ENCODE results near the gene MYCBPAP.

Gene MYCBPAP

DNA sequence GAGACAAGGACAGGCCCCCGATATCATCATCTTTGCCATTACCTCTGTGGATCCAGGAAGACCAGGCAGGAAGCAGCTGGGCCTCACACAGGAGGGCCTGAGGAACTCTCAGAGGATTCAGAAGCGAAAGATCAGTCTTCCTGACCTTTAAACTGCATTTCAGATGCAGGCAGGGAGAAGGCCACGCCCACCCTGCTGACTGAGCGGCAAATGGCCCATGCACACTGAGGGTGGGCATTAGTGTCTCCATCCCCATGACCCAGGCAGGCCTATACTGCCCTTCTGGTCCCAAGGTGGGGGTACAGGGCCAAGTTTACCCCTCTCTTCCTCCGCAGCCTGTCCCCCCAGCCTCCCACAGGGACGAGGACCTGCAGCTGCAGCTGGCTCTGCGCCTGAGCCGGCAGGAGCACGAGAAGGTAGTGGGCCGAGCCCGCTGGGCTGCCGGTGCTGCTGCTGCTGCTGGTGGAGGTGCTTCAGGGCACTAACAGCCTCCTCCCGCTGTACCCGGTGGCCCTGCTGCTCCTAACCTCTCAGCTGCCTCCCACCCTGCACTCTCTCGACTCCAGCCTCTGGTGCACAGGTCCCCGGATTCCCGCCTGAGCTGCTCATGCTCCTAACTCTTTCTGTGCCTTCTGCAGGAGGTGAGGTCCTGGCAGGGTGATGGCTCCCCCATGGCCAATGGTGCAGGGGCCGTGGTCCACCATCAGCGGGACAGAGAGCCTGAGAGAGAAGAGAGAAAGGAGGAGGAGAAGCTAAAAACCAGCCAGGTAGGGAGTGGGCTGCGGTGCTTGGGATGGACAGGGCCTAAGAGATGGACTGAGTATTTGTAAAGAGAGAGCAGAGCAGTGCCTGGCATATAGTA, 30.5 kb downstream of the MYCBPAP start:
- DNase-seq: no peak

DNA sequence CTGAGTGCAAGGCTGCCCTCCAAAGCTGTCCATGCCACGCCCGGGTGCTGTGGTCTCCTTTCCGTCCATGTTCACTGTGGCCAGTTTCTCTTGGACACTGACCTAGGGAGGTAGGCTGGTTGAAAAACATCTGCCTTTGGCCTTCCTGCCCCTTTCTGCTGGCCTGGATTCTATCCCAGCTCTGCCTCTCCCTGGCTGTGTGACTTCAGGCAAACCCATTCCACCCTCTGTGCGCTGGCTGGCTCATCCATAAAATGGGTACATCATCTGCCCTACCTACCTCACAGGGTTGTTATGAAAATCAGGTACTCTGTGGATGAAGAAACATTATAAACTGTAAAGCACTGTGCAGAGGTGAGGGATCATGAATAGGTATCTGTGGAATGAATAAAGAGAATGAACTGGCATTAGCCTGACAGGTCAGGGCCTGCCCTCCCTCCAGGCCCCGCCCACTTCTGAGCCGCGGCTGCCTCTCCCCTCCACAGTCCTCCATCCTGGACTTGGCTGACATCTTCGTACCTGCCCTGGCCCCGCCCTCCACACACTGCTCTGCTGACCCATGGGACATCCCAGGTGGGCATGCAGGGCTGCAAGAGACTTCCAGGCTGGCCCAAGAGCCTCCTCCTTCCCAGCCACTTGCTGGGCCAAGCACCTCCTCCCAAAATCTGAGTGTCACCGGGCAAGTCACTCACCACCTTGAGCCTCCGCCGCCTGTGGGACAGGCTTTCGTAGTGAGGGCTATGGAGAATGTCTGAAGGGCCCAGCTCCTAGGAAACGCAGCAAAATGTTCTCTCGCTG, 31.7 kb downstream of the MYCBPAP start:
- DNase-seq: no peak

DNA sequence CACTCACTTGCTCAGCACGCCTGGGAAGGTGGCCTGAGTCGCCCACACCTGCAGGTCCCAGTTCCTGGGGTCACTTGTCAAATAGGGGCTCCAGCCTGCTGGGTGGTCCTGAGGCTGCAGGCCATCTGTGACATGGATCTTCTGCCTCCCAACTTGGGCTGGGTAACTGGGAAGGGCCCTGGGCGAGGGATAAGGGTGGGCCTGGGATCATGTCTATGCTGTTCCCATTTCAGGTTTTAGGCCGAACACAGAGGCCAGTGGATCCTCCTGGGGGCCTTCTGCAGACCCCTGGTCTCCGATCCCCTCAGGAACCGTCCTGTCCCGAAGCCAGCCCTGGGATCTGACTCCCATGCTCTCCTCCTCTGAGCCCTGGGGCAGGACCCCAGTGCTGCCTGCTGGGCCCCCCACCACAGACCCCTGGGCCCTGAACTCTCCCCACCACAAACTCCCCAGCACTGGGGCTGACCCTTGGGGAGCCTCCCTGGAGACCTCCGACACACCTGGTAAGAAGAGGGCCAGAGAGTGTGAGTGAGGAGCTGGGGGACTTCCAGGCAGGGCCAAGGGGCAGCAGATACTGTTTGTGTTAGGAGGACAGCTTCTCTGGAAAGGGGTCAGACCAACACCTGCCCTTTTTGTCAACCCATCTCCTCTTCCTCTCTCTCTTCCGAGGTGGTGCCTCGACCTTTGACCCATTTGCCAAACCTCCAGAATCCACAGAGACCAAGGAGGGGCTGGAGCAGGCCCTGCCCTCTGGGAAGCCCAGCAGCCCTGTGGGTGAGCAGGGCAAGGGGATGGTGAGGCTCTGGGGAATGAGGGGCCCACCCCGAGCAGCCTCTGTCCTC, 32.5 kb downstream of the MYCBPAP start:
- no peak for DNase-seq

DNA sequence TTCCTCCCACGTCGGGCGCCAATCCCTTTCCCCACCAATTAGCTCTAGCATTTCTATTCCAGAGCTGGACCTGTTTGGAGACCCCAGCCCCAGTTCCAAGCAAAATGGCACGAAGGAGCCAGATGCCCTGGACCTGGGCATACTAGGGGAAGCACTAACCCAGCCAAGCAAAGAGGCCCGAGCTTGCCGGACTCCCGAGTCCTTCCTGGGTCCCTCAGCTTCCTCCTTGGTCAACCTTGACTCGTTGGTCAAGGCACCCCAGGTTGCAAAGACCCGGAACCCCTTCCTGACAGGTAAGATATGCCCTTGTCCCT, 33.1 kb downstream of the MYCBPAP start:
- no peak for DNase-seq

DNA sequence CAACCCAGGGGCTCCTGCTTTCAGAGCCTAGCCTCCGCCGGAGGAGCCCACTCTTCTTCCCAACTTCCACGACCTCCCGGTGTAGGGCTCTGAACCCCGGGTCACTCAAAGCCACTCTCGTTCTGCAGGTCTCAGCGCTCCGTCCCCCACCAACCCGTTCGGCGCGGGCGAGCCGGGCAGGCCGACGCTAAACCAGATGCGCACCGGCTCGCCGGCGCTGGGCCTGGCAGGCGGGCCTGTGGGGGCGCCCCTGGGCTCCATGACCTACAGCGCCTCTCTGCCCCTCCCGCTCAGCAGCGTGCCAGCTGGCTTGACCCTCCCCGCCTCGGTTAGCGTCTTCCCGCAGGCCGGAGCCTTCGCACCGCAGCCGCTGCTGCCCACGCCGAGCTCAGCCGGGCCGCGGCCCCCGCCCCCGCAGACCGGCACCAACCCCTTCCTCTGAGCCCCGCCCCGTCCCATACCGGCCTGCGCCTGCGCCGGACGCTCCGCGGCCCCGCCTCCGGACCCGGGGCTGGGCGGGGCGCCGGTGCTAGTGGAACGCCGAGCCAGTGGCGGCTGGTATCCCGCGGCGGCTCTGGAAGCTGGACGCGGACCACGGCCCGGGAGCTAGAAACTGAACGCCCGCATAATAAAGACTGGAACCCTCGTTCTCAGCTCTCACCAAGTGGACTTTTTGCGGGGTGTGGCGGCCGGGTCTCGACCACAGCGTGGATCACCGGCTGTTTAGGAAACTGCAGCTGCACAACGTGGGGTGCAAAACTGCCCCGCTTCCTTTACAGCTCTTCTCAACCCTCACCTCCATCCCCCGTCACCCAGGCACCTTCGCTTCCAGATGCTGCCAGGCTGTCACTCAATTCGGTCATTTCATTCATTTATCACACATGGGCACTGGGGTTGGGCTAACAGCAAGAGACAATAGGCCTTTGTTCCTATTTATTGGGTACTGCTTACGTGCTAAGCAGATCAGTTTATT, 33.8 kb downstream of the MYCBPAP start:
- peak; percentile 89 for DNase-seq

DNA sequence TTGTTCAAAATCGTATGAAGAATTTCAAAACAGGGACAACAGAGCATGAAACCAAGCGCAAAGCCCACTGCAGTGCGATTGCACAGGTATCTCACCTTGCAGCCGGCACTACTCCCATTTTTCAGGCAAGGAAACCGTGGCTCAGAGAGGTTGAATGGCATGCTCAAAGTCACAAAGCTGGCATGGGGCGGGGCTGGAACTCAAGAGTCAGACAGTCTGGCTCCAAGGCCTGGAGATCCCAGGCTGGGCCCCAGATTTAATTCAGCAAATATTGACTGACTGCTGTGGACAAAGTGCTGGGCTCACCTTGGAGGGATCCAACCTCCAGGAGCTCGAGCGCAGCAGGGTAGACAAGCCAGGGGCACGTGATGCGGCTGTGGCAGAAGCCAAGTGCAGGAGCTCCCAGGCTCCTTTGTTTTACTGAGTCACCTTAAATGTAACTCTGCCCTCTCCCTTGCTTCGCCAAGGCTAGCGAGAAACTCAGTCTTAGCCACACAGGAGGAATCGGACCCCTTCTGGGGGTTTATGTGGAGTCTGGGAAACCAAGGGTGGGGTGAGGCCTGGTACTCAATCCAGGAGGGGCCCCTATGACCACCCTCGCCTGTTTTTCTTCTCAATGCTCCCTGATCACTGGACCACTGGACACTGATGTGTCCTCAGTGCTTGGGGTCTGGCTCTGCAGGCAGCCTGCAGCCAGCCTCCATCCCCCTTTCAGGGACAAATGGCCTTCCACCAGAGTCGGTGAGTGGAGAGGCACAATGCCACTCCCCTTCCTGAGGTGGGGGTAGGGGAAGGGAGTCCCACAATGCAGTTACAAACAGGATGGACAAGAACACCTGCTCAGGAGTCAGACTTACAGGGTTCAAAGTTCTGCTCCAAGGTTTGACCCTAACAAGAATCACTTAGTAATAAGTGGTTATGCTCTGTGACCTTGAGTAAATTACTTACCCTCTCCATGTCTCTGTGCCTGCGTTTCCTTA, 34.8 kb downstream of the MYCBPAP start:
- no peak for DNase-seq

DNA sequence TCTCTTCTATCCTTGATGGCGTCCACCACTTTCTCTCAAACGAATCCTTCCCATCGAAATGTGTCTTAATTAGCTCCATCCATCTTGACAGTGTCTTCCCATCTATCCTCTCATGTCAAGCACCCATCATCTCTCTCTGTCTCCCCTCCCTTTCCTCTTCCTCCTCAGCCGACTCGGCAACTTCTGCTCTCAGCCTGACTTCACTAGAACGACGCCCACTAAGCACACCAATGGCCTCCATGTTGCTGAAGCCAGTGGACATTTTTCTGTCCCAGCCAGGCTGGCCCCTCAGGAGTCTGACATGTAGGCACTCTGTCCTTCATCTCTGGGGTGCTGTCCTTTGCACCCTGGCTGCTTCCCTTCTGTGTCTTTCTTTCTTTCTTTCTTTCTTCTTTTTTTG, 36.3 kb downstream of the MYCBPAP start:
- DNase-seq: no peak

DNA sequence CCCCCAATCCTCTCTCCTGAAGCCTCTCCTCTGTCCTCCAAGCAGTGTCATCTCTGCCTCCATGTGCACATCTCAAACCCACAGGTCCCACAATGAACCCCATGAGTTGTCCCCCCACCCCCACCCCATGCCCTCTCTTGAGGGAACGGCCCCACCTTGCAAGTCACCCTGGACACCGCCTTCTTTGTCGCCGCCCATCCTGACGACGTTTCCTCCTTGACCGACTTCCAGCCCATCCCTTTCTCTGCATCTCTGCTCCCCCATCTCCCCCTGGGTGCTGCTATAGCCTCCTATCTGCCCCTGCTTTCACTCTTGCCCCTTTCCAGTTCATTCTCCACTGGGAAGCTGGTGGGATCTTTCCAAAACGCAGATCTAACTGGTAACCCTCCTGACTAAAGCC, 37.1 kb downstream of the MYCBPAP start:
- no peak for DNase-seq

DNA sequence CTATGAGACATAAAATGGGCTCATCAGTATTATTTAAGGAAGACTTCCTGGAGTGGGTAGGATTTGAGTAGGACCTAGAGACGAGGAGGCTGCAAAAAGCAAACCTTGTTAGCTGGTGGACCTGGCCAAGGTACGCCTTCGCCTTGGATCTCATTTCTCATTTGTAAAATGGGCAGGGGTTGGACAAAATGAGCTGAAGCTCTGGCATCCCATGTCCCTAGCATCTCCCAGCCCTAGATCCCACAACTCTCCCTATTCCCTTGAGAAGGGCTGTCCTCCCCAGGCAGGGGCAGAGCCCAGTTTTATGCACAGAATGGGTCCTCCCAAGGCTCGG, 38.4 kb downstream of the MYCBPAP start:
- DNase-seq: no peak

DNA sequence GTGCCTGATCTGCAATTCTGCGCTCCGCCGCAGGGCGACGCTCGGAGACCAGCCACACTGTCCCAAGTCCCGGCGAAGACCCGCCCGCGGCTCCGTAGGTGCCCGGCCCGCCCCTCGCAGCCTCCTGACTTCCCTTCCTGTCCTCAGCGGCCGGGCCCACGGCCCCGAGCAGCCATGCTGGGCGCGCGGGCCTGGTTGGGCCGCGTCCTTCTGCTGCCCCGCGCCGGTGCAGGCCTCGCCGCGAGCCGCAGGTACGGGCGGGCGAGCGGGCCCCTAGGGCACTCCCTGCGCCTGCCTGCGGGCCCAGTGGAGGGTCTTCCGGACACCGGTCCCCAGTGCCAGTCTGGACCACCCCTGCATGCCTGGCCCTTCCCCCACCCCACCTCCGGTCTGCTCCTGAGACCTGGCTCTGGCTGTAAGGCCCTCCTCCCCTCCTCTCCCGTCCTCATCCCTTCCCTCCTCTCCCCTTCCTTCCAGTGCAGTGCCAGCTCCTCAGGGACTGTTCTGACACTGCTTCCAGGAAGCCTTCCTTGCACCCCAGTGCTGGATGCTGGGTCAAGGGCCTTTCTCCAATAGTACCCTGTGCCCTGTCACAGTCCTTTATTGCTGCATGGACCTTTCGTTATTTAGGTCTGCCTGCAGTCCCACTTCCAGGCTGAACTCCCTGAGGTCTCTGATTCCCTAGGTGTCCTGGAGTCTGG, 38.9 kb downstream of the MYCBPAP start, which contains the start of gene SPATA20:
Gene SPATA20, plus strand, starts transcription at position 140 of the 701 bp plus-strand sequence. Its CDS starts 35 bp downstream, at position 175.
- peak; percentile 91 for DNase-seq

DNA sequence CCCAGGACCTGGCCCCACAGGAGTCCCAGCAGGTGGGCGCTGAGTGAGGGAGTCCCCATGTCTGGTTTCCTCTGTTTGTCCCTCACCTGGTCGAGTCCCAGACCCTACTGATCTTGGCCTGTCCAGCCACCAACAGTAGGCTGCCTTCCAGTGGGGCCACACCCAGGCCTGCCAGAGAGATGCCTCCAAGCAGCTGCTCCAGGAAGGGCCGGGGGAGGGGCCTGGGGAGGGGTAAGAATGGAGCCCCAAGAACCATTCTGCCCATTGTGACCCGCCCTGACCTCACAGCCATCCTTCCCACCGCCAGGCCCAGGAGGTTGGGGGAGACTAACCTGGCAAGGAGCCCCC, 39.5 kb downstream of the MYCBPAP start:
- no peak for DNase-seq

DNA sequence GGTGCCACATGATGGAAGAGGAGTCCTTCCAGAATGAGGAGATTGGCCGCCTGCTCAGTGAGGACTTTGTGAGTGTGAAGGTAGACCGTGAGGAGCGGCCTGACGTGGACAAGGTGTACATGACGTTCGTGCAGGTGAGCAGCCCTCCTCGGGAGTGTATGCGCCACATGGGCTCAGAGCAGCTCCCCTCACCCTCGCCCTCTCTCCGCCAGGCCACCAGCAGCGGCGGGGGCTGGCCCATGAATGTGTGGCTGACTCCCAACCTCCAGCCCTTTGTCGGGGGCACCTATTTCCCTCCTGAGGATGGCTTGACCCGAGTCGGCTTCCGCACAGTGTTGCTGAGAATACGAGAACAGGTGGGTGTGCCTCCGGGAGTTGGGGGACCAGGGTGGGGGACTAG, 40.6 kb downstream of the MYCBPAP start:
- no peak for DNase-seq

DNA sequence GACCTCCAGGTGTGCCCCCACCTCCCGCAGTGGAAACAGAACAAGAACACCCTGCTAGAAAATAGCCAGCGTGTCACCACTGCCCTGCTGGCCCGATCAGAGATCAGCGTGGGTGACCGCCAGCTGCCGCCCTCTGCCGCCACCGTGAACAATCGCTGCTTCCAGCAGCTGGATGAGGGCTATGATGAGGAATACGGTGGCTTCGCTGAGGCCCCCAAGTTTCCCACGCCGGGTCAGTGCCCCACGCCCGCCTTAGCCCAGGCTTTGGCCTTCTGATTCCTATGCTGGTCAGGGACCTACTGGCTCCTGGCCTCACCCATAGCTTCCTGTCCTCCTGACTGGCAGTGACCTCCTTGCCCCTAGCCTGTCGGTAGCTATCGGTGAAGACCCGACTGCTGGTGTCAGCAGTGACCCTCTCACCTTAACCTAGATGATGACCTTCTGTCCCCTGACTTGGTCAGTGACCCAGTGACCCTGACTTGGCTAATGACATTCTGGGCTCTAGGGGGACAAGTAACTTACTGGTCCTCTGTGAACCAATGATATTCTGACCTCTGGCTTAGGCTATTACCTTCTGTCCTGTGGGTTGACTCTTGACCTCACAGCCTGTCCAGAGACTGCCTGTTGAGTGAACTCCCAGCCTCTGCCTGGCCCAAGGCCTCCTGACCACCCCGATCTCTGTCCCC, 41.2 kb downstream of the MYCBPAP start:
- DNase-seq: no peak

DNA sequence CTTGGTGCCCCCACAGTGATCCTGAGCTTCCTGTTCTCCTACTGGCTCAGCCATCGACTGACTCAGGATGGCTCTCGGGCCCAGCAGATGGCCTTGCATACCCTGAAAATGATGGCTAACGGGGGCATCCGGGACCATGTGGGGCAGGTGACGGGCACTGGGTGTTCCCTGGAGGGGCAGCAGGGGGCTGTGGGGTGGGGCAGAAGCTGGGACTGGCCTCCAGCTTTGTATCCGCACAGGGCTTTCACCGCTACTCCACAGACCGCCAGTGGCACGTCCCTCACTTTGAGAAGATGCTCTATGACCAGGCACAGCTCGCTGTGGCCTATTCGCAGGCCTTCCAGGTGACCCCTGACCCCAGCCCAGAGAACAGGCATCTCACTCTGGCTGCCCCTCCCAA, 41.7 kb downstream of the MYCBPAP start:
- no peak for DNase-seq

DNA sequence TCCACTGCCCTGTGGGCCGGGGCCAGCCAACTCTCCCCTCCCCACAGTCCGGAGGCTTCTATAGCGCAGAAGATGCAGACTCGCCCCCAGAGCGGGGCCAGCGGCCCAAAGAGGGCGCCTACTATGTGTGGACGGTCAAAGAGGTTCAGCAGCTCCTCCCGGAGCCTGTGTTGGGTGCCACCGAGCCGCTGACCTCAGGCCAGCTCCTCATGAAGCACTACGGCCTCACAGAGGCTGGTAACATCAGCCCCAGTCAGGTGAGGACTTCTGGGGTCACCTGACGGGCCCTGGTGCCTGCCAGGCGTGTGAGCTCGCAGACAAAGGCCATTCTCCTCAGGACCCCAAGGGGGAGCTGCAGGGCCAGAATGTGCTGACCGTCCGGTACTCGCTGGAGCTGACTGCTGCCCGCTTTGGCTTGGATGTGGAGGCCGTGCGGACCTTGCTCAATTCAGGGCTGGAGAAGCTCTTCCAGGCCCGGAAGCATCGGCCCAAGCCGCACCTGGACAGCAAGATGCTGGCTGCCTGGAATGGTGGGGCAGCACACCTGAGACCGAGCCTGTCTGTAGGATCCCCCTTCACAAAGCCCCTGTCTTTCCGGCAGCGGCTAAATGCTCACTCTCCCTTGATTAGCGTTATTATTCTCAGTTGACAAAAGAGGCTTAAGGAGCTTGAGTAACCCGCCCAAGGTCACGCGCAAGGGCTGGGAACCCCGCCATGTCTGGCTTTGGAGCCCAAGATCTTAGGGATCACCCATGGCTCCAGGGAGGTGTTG, 42.6 kb downstream of the MYCBPAP start:
- DNase-seq: no peak

DNA sequence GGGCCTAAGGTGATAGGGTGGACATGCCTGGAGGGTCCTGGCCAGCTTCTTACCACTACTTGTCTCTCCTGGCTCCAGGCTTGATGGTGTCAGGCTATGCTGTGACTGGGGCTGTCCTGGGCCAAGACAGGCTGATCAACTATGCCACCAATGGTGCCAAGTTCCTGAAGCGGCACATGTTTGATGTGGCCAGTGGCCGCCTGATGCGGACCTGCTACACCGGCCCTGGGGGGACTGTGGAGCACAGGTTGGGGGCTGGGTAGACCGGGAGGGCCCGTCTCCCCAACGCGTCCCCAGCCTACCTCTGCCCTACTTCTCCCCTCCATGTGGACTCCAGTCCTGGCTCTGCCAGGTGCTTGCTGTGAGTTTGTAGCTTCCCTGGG, 43.2 kb downstream of the MYCBPAP start:
- DNase-seq: no peak

DNA sequence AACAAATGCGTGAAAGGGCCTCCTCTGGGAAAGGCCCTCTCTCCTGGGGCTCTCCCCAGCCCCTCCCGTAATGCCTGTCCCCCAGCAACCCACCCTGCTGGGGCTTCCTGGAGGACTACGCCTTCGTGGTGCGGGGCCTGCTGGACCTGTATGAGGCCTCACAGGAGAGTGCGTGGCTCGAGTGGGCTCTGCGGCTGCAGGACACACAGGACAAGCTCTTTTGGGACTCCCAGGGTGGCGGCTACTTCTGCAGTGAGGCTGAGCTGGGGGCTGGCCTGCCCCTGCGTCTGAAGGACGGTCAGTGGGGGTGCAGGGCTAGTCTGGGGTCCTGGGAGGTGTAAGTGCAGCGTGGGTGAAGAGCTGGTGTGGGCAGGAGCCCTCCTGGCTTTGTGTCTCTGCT, 43.6 kb downstream of the MYCBPAP start:
- DNase-seq: no peak

DNA sequence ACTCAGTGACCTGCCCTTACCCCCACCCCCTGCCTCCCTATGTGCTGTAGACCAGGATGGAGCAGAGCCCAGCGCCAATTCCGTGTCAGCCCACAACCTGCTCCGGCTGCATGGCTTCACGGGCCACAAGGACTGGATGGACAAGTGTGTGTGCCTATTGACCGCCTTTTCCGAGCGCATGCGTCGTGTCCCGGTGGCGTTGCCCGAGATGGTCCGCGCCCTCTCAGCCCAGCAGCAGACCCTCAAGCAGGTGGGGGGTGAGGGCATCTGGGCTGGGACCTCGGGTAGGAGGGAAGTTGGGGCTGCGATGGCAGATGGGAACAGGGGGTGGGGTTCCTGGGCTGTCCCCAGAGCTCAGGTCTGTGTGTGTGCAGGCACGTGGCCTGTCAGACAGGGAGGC, 46.0 kb downstream of the MYCBPAP start:
- DNase-seq: no peak

DNA sequence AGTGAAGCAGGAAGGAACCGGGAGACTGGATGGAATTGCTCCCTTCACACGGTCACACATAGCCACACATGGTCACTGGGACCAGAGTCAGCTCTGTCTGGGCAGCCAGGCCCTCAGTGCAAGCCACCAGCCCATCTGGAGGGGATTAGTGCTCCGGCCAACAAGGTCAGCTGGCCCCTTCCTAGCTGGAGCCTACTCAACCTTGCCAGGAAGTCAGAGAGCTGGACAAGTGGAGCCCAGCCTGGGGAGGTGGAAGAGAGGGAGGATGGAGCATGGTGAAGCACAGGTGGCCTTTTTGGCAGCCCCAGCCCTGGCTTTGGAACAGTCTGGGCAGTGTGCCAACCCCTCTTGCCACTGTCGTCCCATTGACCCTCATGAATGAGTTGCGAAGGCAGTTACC, 48.6 kb downstream of the MYCBPAP start:
- no peak for DNase-seq

Data from stimulated activated CD8-positive, alpha-beta memory T cell treated with anti-CD3 and anti-CD28 coated beads, Interleukin-4, amount 100 ng/mL, for 48 hours (primary cell).